MM.1S (cell line): ENCODE measurements around the gene CAND2.
"Not testable (repeated sequence)": the region's sequence is repeated elsewhere in the genome, so short reads cannot be mapped to it uniquely, and the experiment has no call there.

Experiments used
- DNase-seq: peaks from one replicate; pipeline ENCODE4 v3.0.0-alpha.2; 2015
- H2AFZ ChIP-seq: fragments of 300-600 bp; sonication (generic); 2 replicates; pipeline ENCODE4 v1.6.0; 2016; ENCODE audit warnings: antibody characterized with exemption, low read length
- H3F3A ChIP-seq: fragments of 300-600 bp; sonication (generic); 2 replicates; pipeline ENCODE4 v1.6.1; 2016; ENCODE audit warnings: mild to moderate bottlenecking, antibody characterized with exemption, low read length, moderate library complexity, mixed read lengths; ENCODE audit not compliant: insufficient read depth
- H3K27ac ChIP-seq: fragments of 300-600 bp; sonication (generic); 2 replicates; pipeline ENCODE4 v1.5.1; 2016; ENCODE audit warnings: mild to moderate bottlenecking, low read length
- H3K27me3 ChIP-seq: fragments of 300-600 bp; sonication (generic); replicated peaks from 2 replicates; pipeline ENCODE4 v1.6.0; 2016; ENCODE audit warnings: low read length; ENCODE audit not compliant: insufficient read depth
- H3K36me3 ChIP-seq: fragments of 300-600 bp; sonication (generic); replicated peaks from 2 replicates; pipeline ENCODE4 v1.6.1; 2016; ENCODE audit warnings: mild to moderate bottlenecking, low read length, mixed read lengths; ENCODE audit not compliant: insufficient read depth
- H3K4me1 ChIP-seq: fragments of 300-600 bp; sonication (generic); 2 replicates; pipeline ENCODE4 v1.6.1; 2016; ENCODE audit warnings: low read length, mixed read lengths
- H3K4me2 ChIP-seq: fragments of 300-600 bp; sonication (generic); 2 replicates; pipeline ENCODE4 v1.6.0; 2016; ENCODE audit warnings: low read depth, low read length
- H3K4me3 ChIP-seq: fragments of 300-600 bp; sonication (generic); 2 replicates; pipeline ENCODE4 v1.5.1; 2016; ENCODE audit warnings: low read length, mixed read lengths
- H3K79me2 ChIP-seq: fragments of 300-600 bp; sonication (generic); 2 replicates; pipeline ENCODE4 v1.6.1; 2016; ENCODE audit warnings: mixed run types, low read length, mixed read lengths
- H3K9ac ChIP-seq: fragments of 300-600 bp; sonication (generic); 2 replicates; pipeline ENCODE4 v1.6.1; 2016; ENCODE audit warnings: low read length, mixed read lengths
- H3K9me2 ChIP-seq: fragments of 300-600 bp; sonication (generic); replicated peaks from 2 replicates; pipeline ENCODE4 v1.6.1; 2016; ENCODE audit warnings: mild to moderate bottlenecking, low read length, mixed read lengths; ENCODE audit not compliant: insufficient read depth
- H3K9me3 ChIP-seq: fragments of 300-600 bp; sonication (generic); replicated peaks from 2 replicates; pipeline ENCODE4 v1.6.1; 2016; ENCODE audit warnings: mild to moderate bottlenecking, low read length, mixed read lengths; ENCODE audit not compliant: insufficient read depth
- H4K20me1 ChIP-seq: fragments of 300-600 bp; sonication (generic); 2 replicates; pipeline ENCODE4 v1.6.1; 2016; ENCODE audit warnings: mild to moderate bottlenecking, low read length, moderate library complexity, mixed read lengths; ENCODE audit not compliant: insufficient read depth
- EZH2 ChIP-seq: fragments of 300-600 bp; sonication (generic); optimal IDR thresholded peaks from 2 replicates; pipeline ENCODE3; 2017; ENCODE audit warnings: low read depth, mild to moderate bottlenecking, antibody characterized with exemption, low read length, mixed read lengths
- EZH2phosphoT487 ChIP-seq: fragments of 300-600 bp; sonication (generic); IDR thresholded peaks from 2 replicates; pipeline ENCODE4 v1.6.1; 2018; ENCODE audit warnings: antibody characterized with exemption, low read length
- TF ChIP-seq, protein P1 (sequence below): fragments of 300-600 bp; sonication (generic); IDR thresholded peaks from 2 replicates; pipeline ENCODE4 v1.5.1; 2016; ENCODE audit warnings: antibody characterized with exemption, low read length, mixed read lengths

The CAND2 gene

GRCh38 chr3:12878141-12878574 is 81.7 kb downstream of the CAND2 start:
- Histone ChIP-seq H3K9ac (no peak overlapping the region), H3K9me2 (no peaks in the 10 kb centered on the region), H3K4me1 (no peaks in the 10 kb centered on the region), H3K27ac (no peak overlapping the region), H3K4me2 (no peak overlapping the region), H3K9me3 (no peaks in the 10 kb centered on the region), H4K20me1 (0 out of 2 replicates have a peak, but pooled peaks cover 2% of the 10 kb centered on the region), H3K79me2 (no peaks in the 10 kb centered on the region), H3F3A (no peaks in the 10 kb centered on the region), H2AFZ (no peak overlapping the region), H3K4me3 (no peak overlapping the region), H3K36me3 (no peaks in the 10 kb centered on the region), H3K27me3 (peaks cover 98% of the 10 kb centered on the region)
- DNase-seq, result no peak
- TF ChIP-seq EZH2 (no peak), EZH2phosphoT487 (no peak)
- TF ChIP-seq, protein P1, sequence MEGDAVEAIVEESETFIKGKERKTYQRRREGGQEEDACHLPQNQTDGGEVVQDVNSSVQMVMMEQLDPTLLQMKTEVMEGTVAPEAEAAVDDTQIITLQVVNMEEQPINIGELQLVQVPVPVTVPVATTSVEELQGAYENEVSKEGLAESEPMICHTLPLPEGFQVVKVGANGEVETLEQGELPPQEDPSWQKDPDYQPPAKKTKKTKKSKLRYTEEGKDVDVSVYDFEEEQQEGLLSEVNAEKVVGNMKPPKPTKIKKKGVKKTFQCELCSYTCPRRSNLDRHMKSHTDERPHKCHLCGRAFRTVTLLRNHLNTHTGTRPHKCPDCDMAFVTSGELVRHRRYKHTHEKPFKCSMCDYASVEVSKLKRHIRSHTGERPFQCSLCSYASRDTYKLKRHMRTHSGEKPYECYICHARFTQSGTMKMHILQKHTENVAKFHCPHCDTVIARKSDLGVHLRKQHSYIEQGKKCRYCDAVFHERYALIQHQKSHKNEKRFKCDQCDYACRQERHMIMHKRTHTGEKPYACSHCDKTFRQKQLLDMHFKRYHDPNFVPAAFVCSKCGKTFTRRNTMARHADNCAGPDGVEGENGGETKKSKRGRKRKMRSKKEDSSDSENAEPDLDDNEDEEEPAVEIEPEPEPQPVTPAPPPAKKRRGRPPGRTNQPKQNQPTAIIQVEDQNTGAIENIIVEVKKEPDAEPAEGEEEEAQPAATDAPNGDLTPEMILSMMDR, result no peak

DNA sequence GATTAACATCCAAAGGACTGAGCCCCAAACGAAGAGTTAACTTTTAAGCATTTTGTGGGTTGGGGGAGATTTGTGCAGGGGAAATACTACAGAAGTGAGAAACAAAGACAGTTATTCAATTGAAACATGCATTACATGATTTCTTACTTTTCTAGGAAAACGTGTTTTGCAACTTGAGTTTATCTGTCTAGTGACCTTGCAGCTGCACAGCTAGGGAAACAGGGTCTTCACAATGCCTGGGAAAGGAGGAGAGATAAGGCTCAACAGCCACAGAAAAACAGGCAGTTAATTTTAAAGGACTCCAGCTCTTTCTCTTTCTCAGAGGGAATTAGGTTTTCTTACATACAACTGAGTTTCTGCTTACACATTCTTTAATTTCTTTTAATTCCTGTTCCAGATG is 82.3 kb downstream of the CAND2 start:
- not testable (repeated sequence) for H3K9ac ChIP-seq, H3K4me2 ChIP-seq, DNase-seq, H3K27ac ChIP-seq, H3K36me3 ChIP-seq, H4K20me1 ChIP-seq, H3F3A ChIP-seq, H3K4me1 ChIP-seq, H3K9me3 ChIP-seq, H2AFZ ChIP-seq, H3K79me2 ChIP-seq, H3K9me2 ChIP-seq, H3K4me3 ChIP-seq
- peaks cover 96% of the 10 kb centered on the region for H3K27me3 ChIP-seq

- no peaks in the 10 kb centered on the region for H3K36me3 ChIP-seq
- 0 out of 2 replicates have a peak, but pooled peaks cover 2% of the 10 kb centered on the region for H4K20me1 ChIP-seq
- no peaks in the 10 kb centered on the region for H3K9me3 ChIP-seq
- H3K27ac ChIP-seq, result no peak overlapping the region
- H3K9ac ChIP-seq, result no peak overlapping the region
- no peak overlapping the region for H2AFZ ChIP-seq
- no peaks in the 10 kb centered on the region for H3K79me2 ChIP-seq
- H3K27me3 ChIP-seq, result peaks cover 96% of the 10 kb centered on the region
- H3F3A ChIP-seq, result no peaks in the 10 kb centered on the region
- DNase-seq, result no peak
- no peak overlapping the region for H3K4me2 ChIP-seq
- no peak for TF ChIP-seq EZH2phosphoT487
- TF ChIP-seq EZH2, result no peak
- TF ChIP-seq, protein P1, result no peak
- no peaks in the 10 kb centered on the region for H3K9me2 ChIP-seq
- H3K4me3 ChIP-seq, result no peak overlapping the region
- no peaks in the 10 kb centered on the region for H3K4me1 ChIP-seq
Observed at GRCh38 chr3:12879191-12879815, 82.8 kb downstream of the CAND2 start.

- not testable (repeated sequence) for H2AFZ ChIP-seq, H3K27ac ChIP-seq, H3K4me1 ChIP-seq, DNase-seq, H3K9ac ChIP-seq, H3K9me2 ChIP-seq, H3K4me3 ChIP-seq, H3F3A ChIP-seq, H3K79me2 ChIP-seq, H3K9me3 ChIP-seq, H3K36me3 ChIP-seq, H3K4me2 ChIP-seq, H4K20me1 ChIP-seq
- H3K27me3 ChIP-seq, result peaks cover 95% of the 10 kb centered on the region
Observed at GRCh38 chr3:12881858-12882257, 85.4 kb downstream of the CAND2 start.
